Measurements from ENCODE around the gene GPX3. TPM values are rescaled to one million over a fixed set of nuclear protein-coding genes. Genes with fewer than 3 reads are reported as not detected.

The GPX3 gene
- total and polyA plus RNA-seq, 2 of the 13 experiments (the other 11 are each of a cell fraction or from before 2014, with no cell fraction given), result 33.8 to 1,892 TPM

GRCh38 chr5:151014680-151015343 is 5.6 kb upstream of the GPX3 start (continued):
- TF ChIP-seq ZNF891 (CRISPR knock-in tag; IDR thresholded peaks at IDR 0.05) (no peak), SPEN (CRISPR knock-in tag; IDR thresholded peaks at IDR 0.05; ENCODE audit: low read depth) (peak; percentile 36; the same call in 1 of the 2 replicates), THYN1 (CRISPR knock-in tag; IDR thresholded peaks at IDR 0.05; ENCODE audit: borderline replicate concordance, low read depth) (no peak), RERE (CRISPR knock-in tag; IDR thresholded peaks at IDR 0.05; ENCODE audit: low read depth) (no peak), ZBTB43 (CRISPR knock-in tag; conservative IDR thresholded peaks at IDR 0.05) (0 out of 2 replicates have a peak, but pooled peaks have one; percentile 15), SOX13 (IDR thresholded peaks at IDR 0.05) (no peak; the same call in 1 of the 2 replicates), SOX13 (CRISPR knock-in tag; conservative IDR thresholded peaks at IDR 0.05 in 1 of 2, IDR thresholded peaks at IDR 0.05 in 1 of 2) (peak in 1 of 2 experiments; percentile 81; a peak in 2 of 4 replicates), FOXP4 (CRISPR knock-in tag; IDR thresholded peaks at IDR 0.05) (peak; percentile 86), FOXA1 (IDR thresholded peaks at IDR 0.05) (no peak), FOXA1 (CRISPR knock-in tag; IDR thresholded peaks at IDR 0.05) (peak; percentile 73), ZNF576 (CRISPR knock-in tag; IDR thresholded peaks at IDR 0.05) (no peak), GPBP1L1 (CRISPR knock-in tag; IDR thresholded peaks at IDR 0.05) (no peak), SAP130 (CRISPR knock-in tag; IDR thresholded peaks at IDR 0.05; ENCODE audit: low read depth) (peak; percentile 88), HMG20A (CRISPR knock-in tag; IDR thresholded peaks at IDR 0.05; ENCODE audit: borderline replicate concordance) (peak; percentile 31; the same call in 1 of the 2 replicates), POLR2AphosphoS5 (IDR thresholded peaks at IDR 0.05; ENCODE audit: low read depth, low read length) (no peak), ZNF180 (CRISPR knock-in tag; IDR thresholded peaks at IDR 0.05; ENCODE audit: borderline replicate concordance, low read depth) (no peak), MEIS2 (CRISPR knock-in tag; IDR thresholded peaks at IDR 0.05) (peak; percentile 90; the same call in 1 of the 2 replicates), GTF2F1 (IDR thresholded peaks at IDR 0.05; ENCODE audit: low read length) (no peak), NCOR1 (IDR thresholded peaks at IDR 0.05; ENCODE audit: borderline replicate concordance, low read length) (0 out of 2 replicates have a peak, but pooled peaks have one; percentile 48), SP5 (CRISPR knock-in tag; IDR thresholded peaks at IDR 0.05; ENCODE audit: borderline replicate concordance, low read depth) (no peak)
